Caco-2 (cell line): ENCODE measurements around the gene MXRA5. TPM values are rescaled to one million over a fixed set of nuclear protein-coding genes. Genes with fewer than 3 reads are reported as not detected.

Experiments used
- BruUV-seq: library from RNA; stranded (reverse); fragments of 400-500 nt; replicated peaks from 2 replicates; lab custom pipeline; 2021; lab: Mats Ljungman, UMichigan
- CTCF ChIA-PET: fragments of 300-600 bp; sonication (Branson Sonifier 250); formaldehyde crosslinking; loops from one replicate; lab custom pipeline; 2022; ENCODE audit warnings: antibody characterized with exemption; lab: Charles Lee
- POLR2A ChIA-PET: fragments of 300-600 bp; sonication (Branson Sonifier 250); formaldehyde crosslinking; loops from one replicate; lab custom pipeline; 2022; ENCODE audit warnings: antibody characterized with exemption; lab: Charles Lee
- DNase-seq, 2 experiments: peaks; one replicate each; pipeline versions ENCODE4 v3.0.0 to v3.0.0-alpha.2; 2020 to 2022
- H3K27me3 ChIP-seq: replicated peaks from 2 replicates; pipeline ENCODE4 v1.6.0; 2011; ENCODE audit warnings: low read length; ENCODE audit not compliant: control insufficient read depth, insufficient read depth
- H3K36me3 ChIP-seq: 2 replicates; pipeline ENCODE4 v1.5.1; 2011; ENCODE audit warnings: low read length; ENCODE audit not compliant: control insufficient read depth, insufficient read depth
- H3K4me1 ChIP-seq: fragments of 250-450 bp; sonication (Bioruptor Pico); 2 replicates; pipeline ENCODE4 v1.5.1; 2020; ENCODE audit warnings: mild to moderate bottlenecking
- H3K4me3 ChIP-seq: 2 replicates; pipeline ENCODE4 v1.5.1; 2011; ENCODE audit warnings: low read depth, mild to moderate bottlenecking, control low read depth, low read length
- H3K9me3 ChIP-seq: fragments of 250-450 bp; sonication (Bioruptor Pico); 2 replicates; pipeline ENCODE4 v1.5.1; 2020; ENCODE audit warnings: mild to moderate bottlenecking, moderate library complexity
- H3K27ac Mint-ChIP-seq: one replicate; pipeline ENCODE4 v1.8.0; 2022; ENCODE audit warnings: mixed read lengths; ENCODE audit not compliant: unreplicated experiment
- H3K27me3 Mint-ChIP-seq: one replicate; pipeline ENCODE4 v1.8.0; 2022; ENCODE audit warnings: mixed read lengths; ENCODE audit not compliant: insufficient read depth, unreplicated experiment
- H3K36me3 Mint-ChIP-seq: one replicate; pipeline ENCODE4 v1.8.0; 2022; ENCODE audit warnings: mild to moderate bottlenecking, mixed read lengths; ENCODE audit not compliant: insufficient read depth, unreplicated experiment
- H3K4me1 Mint-ChIP-seq: one replicate; pipeline ENCODE4 v1.8.0; 2022; ENCODE audit warnings: low read depth, mixed read lengths; ENCODE audit not compliant: unreplicated experiment
- H3K4me3 Mint-ChIP-seq: one replicate; pipeline ENCODE4 v1.8.0; 2022; ENCODE audit warnings: mild to moderate bottlenecking, moderate library complexity, mixed read lengths; ENCODE audit not compliant: unreplicated experiment
- H3K9me3 Mint-ChIP-seq: one replicate; pipeline ENCODE4 v1.8.0; 2022; ENCODE audit warnings: mixed read lengths; ENCODE audit not compliant: unreplicated experiment
- intact Hi-C: fragments of 100-400 bp; cut with micrococcal nuclease; formaldehyde crosslinking; loops from one replicate; pipeline ENCODE4 v1.10.0; 2022; ENCODE audit not compliant: unreplicated experiment
- total RNA-seq: library from RNA; stranded (reverse); gene quantifications from 2 replicates; pipeline ENCODE4 v1.2.3, GENCODE V29; 2022
- TF ChIP-seq, protein P1 (sequence below), 2 experiments: fragments of 200-600 bp in 1 of 2; IDR thresholded peaks; 1 replicate in 1 of 2; 2 replicates in 1 of 2; pipeline versions ENCODE4 v1.5.1 to v1.8.0; 2011 to 2022; ENCODE audit warnings: antibody characterized with exemption in 1 of 2, control low read depth in 1 of 2, inconsistent platforms in 1 of 2, low read depth in 1 of 2, low read length in 1 of 2, mild to moderate bottlenecking in 1 of 2, moderate library complexity in 1 of 2; ENCODE audit not compliant: insufficient read depth in 1 of 2, severe bottlenecking in 1 of 2, unreplicated experiment in 1 of 2

The MXRA5 gene
- total RNA-seq, 1 experiment from 2014 or later: not detected

- no peak overlapping the region for H3K4me3 Mint-ChIP-seq
- H3K36me3 ChIP-seq: no peaks in the 10 kb centered on the region
- no peaks in the 10 kb centered on the region for H3K9me3 Mint-ChIP-seq
- H3K27me3 Mint-ChIP-seq: no peaks in the 10 kb centered on the region
- H3K9me3 ChIP-seq: no peaks in the 10 kb centered on the region
- CTCF ChIA-PET: no interaction called here
- H3K27ac Mint-ChIP-seq: no peak overlapping the region
- POLR2A ChIA-PET: no interaction called here
- H3K4me1 Mint-ChIP-seq: no peaks in the 10 kb centered on the region
- intact Hi-C loops: no loop called here
- BruUV-seq: no TSS peak
- TF ChIP-seq, protein P1, sequence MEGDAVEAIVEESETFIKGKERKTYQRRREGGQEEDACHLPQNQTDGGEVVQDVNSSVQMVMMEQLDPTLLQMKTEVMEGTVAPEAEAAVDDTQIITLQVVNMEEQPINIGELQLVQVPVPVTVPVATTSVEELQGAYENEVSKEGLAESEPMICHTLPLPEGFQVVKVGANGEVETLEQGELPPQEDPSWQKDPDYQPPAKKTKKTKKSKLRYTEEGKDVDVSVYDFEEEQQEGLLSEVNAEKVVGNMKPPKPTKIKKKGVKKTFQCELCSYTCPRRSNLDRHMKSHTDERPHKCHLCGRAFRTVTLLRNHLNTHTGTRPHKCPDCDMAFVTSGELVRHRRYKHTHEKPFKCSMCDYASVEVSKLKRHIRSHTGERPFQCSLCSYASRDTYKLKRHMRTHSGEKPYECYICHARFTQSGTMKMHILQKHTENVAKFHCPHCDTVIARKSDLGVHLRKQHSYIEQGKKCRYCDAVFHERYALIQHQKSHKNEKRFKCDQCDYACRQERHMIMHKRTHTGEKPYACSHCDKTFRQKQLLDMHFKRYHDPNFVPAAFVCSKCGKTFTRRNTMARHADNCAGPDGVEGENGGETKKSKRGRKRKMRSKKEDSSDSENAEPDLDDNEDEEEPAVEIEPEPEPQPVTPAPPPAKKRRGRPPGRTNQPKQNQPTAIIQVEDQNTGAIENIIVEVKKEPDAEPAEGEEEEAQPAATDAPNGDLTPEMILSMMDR (IDR thresholded peaks at IDR 0.05; ENCODE audit: insufficient read depth in 1 of 2, low read depth in 1 of 2, low read length in 1 of 2, severe bottlenecking in 1 of 2, unreplicated experiment in 1 of 2): no peak
- DNase-seq: no peak
- no peaks in the 10 kb centered on the region for H3K36me3 Mint-ChIP-seq
- H3K27me3 ChIP-seq: no peaks in the 10 kb centered on the region
- H3K4me3 ChIP-seq: no peak overlapping the region
- no peaks in the 10 kb centered on the region for H3K4me1 ChIP-seq
These were observed 74.6 kb downstream of the MXRA5 start for GRCh38 chrX:3271834-3272186.

DNA sequence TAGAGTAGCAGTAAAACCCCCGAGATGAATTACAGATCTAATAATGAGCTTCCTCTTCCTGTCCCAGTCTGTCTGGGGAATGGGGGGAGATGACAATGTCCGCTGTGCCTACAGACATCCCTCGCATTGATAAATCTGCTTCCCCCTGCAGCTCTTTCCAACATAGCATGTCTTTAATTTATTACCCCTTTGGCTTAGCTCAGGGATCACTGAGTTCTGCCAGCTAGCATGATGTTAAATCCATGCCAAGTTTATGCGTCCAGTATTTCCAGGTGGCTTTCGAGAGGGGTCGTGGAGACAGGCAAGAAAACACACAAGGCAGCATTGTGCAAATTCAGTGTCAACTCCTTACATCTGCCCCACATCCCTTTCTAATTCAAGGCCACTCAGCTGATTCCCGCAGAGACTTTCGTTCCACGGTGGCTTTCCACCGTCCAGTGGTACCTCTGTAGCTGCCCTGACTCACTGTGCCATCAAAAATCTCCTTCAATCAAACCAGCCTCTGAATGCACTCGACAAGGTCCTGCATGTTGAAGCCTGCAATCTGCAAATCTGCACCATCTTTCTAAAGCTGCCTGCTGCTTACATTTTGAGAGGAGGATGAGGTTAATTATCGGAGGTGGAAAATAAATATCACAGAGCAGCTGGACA is 75.1 kb downstream of the MXRA5 start:
- CTCF ChIA-PET: no interaction called here
- no peak overlapping the region for H3K4me3 ChIP-seq
- H3K9me3 Mint-ChIP-seq: no peaks in the 10 kb centered on the region
- no peaks in the 10 kb centered on the region for H3K4me1 Mint-ChIP-seq
- TF ChIP-seq, protein P1 (IDR thresholded peaks at IDR 0.05; ENCODE audit: insufficient read depth in 1 of 2, low read depth in 1 of 2, low read length in 1 of 2, severe bottlenecking in 1 of 2, unreplicated experiment in 1 of 2): no peak
- no peak overlapping the region for H3K4me3 Mint-ChIP-seq
- no peaks in the 10 kb centered on the region for H3K36me3 Mint-ChIP-seq
- H3K36me3 ChIP-seq: no peaks in the 10 kb centered on the region
- no peak for DNase-seq
- no peak overlapping the region for H3K27ac Mint-ChIP-seq
- H3K4me1 ChIP-seq: no peaks in the 10 kb centered on the region
- H3K27me3 ChIP-seq: no peaks in the 10 kb centered on the region
- no peaks in the 10 kb centered on the region for H3K27me3 Mint-ChIP-seq
- intact Hi-C loops: no loop called here
- H3K9me3 ChIP-seq: no peaks in the 10 kb centered on the region
- POLR2A ChIA-PET: no interaction called here
- no TSS peak for BruUV-seq

DNA sequence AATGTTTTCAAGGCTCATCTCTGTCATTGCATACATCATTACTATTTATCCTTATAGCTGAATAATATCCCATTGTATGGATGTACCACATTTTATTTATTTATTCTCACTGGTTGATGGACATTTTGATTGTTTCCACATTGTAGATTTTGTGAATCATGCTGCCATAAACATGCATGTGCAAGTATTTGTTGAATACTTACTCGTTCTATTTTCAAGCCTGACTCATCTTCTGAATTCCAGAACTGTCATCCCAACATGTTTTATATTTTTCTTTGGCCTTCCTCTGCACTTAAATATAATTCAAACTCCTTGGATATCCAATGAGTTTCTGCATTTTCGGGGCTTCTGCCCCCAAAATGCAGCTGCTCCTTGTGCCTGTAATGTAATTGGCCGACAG is 77.6 kb downstream of the MXRA5 start:
- Histone ChIP-seq H3K4me3 (no peak overlapping the region), H3K36me3 (no peaks in the 10 kb centered on the region), H3K27me3 (no peaks in the 10 kb centered on the region), H3K4me1 (no peaks in the 10 kb centered on the region), H3K9me3 (no peaks in the 10 kb centered on the region)
- no peak for DNase-seq
- CTCF ChIA-PET: no interaction called here
- no peaks in the 10 kb centered on the region for H3K27me3 Mint-ChIP-seq
- H3K4me1 Mint-ChIP-seq: peaks cover 3% of the 10 kb centered on the region
- no peaks in the 10 kb centered on the region for H3K9me3 Mint-ChIP-seq
- H3K4me3 Mint-ChIP-seq: no peak overlapping the region
- no TSS peak for BruUV-seq
- H3K36me3 Mint-ChIP-seq: no peaks in the 10 kb centered on the region
- TF ChIP-seq, protein P1 (IDR thresholded peaks at IDR 0.05; ENCODE audit: insufficient read depth in 1 of 2, low read depth in 1 of 2, low read length in 1 of 2, severe bottlenecking in 1 of 2, unreplicated experiment in 1 of 2): no peak
- intact Hi-C loops: no loop called here
- H3K27ac Mint-ChIP-seq: no peak overlapping the region
- POLR2A ChIA-PET: no interaction called here
